Measurements from ENCODE around the gene KYNU. TPM values are rescaled to one million over a fixed set of nuclear protein-coding genes. Genes with fewer than 3 reads are reported as not detected.

The KYNU gene
- total RNA-seq, 1 experiment from 2014 or later: 0.37 TPM

GRCh38 chr2:142992840-142993239 is 115.4 kb downstream of the KYNU start:
- Mint-ChIP-seq H3K27ac (no peak overlapping the region), H3K4me1 (no peaks in the 10 kb centered on the region), H3K9me3 (no peaks in the 10 kb centered on the region), H3K27me3 (ENCODE audit: low read depth) (no peaks in the 10 kb centered on the region), H3K36me3 (ENCODE audit: insufficient read depth in 1 of 3, low read depth in 3 of 3) (no peaks in the 10 kb centered on the region), H3K4me3 (no peak overlapping the region)
- Histone ChIP-seq H4K91ac (ENCODE audit: insufficient read length, low read depth, low read length) (no peak overlapping the region), H2BK5ac (ENCODE audit: insufficient read length, low read length) (no peak overlapping the region), H2AFZ (ENCODE audit: low read length) (no peak overlapping the region), H2BK20ac (ENCODE audit: low read depth, low read length, poor library complexity, severe bottlenecking) (no peak overlapping the region), H3K23me2 (ENCODE audit: insufficient read length, low read depth, low read length, poor library complexity, severe bottlenecking) (no peaks in the 10 kb centered on the region), H4K5ac (ENCODE audit: insufficient read length, low read depth, low read length) (no peak overlapping the region), H3K9ac (ENCODE audit: extremely low read depth, insufficient read length, low read length) (no peak overlapping the region), H3K23ac (ENCODE audit: insufficient read length, low read depth, low read length) (no peak overlapping the region), H3K9me3 (ENCODE audit: control insufficient read depth, low read depth, low read length) (no peaks in the 10 kb centered on the region), H3K27me3 (ENCODE audit: insufficient read depth, low read length) (no peaks in the 10 kb centered on the region), H3K18ac (ENCODE audit: insufficient read length, low read depth, low read length) (no peak overlapping the region), H3K79me2 (ENCODE audit: insufficient read depth, low read length) (no peaks in the 10 kb centered on the region), H3K4ac (ENCODE audit: low read depth, low read length) (no peak overlapping the region), H3K56ac (ENCODE audit: insufficient read length, low read depth, low read length) (no peak overlapping the region), H3K4me2 (ENCODE audit: insufficient read depth, insufficient read length, low read length) (no peak overlapping the region), H3T11ph (ENCODE audit: low read length) (no peak overlapping the region), H3K79me1 (ENCODE audit: insufficient read depth, low read depth, low read length, poor library complexity, severe bottlenecking) (no peaks in the 10 kb centered on the region), H2BK120ac (ENCODE audit: low read depth, low read length, poor library complexity, severe bottlenecking) (no peak overlapping the region), H3K4me1 (ENCODE audit: insufficient read depth, low read length) (no peaks in the 10 kb centered on the region), H2BK15ac (ENCODE audit: low read depth, low read length) (no peak overlapping the region), H4K20me1 (ENCODE audit: control insufficient read depth, insufficient read depth, insufficient read length) (no peaks in the 10 kb centered on the region), H3K14ac (ENCODE audit: insufficient read depth, low read length) (no peak overlapping the region), H2BK12ac (ENCODE audit: insufficient read length, low read depth, low read length) (no peak overlapping the region), H3K27ac (ENCODE audit: insufficient read length, low read depth, low read length) (no peak overlapping the region), H2AK5ac (ENCODE audit: insufficient read length, low read length) (no peak overlapping the region), H4K8ac (replicated peaks; ENCODE audit: insufficient read length, low read depth, low read length) (no peak overlapping the region)
- no CpG with 5 or more reads among the region's 4 CpGs for WGBS (ENCODE audit: extremely low coverage, insufficient read length, low lambda C conversion rate)
- no peak for DNase-seq
- TF ChIP-seq CTCF (conservative IDR thresholded peaks at IDR 0.05): no peak

Data from H9 (cell line).